ENCODE measurements around the gene SCFD2.

Gene SCFD2

DNA sequence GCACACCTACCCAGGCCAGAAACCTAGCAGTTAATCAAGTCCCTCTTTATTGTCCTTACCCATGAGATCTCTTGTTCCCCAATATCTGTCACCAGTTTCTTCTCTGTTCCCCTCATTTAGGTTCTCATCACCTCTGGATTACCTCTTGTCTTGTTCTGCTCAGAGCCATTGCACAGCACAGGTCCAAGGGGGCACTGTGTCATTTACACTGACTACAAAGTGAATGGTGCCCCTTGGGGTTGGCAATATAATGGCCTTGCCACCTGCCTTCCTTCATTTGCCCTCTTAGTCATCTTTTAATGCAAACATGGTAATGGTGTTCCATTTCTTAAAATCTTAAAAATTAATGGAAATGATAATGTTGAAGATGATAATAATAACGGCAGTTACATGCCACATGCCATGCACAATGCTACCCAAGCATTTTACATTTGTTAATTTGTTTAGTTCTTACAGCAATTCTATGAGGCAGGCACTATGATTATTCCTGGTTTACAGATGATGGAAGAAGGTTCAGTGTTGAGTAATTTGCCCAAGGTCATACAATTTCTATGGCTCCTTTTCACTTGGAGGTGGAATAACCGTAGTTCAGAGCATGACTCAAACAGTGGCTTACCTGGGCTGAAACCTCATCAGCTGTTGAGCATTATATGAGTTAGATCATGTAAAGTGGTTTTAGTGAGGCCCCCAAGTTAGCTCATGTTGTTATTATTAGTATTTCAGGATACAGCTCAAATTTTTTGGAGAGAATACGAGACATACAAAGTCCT lies 385.9 kb downstream of the SCFD2 start:
- DNase-seq: no peak

DNA sequence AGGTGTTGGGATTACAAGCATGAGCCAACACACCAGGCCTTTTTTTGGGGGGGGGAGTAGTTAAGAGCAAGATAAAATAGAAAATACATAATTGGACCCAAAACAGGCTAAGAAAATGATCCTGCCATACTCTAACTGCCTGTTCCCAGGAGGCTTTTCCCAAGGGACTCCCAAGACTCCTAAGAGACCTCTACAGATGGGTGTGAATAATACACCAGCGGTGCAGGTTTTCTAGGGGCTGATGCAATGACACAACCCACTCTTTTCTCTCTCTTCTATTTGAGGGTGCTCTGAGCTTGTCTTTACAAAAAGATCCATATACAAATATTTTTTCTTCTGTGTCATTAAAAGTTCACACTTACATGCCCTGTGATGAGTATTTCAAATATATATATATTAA lies 386.8 kb downstream of the SCFD2 start:
- DNase-seq: no peak

DNA sequence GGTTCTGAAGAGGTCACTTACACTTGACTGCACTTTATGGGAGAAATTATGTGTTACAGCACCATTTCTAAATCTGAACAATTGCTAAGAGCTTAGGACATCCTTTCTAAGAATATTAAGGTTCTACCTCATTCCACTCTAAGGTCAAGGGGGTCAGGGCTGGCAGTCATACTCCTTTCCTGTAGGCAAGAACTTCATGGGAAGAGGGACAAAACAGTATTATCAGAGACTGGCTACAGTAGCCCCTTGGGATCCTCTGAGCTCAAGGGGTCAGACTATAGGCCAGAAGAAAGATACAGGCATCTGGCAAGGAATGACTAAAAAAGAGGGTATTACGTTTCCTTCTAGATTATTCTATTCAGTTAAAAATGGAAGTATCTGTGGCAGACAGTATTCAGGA lies 388.6 kb downstream of the SCFD2 start:
- DNase-seq: no peak

DNA sequence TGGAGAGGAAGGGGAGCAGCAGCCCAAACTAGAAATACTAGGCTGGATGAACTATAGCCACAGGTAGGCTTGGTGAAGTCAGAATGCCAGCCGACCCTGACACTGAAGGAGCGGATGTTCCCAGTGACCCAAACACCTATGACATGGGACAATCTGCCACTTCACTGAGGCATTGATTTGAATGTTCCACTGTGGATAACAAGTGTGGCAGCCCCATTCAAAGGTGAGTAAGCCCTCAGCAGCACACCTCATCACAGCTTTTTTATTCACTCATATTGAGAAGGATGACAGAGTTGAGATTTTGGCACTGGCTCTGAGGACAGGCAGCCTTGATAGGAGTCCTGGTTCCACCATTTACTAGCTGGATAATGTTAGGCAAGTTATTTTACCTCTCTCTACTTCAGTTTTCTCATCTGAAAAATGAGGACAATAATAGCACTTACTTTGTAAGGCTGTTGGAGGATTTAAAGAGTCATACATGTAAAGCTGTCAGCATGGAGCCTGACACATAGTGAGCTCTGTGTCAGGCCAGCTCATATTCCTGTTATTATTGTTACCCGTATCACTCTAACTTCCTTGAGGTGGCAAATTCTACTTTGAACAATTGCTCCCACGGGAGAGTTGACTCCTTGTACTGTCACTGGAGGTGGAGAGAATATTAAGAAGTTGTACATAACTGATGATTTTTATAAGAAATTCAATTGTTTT lies 389.2 kb downstream of the SCFD2 start:
- no peak for DNase-seq

DNA sequence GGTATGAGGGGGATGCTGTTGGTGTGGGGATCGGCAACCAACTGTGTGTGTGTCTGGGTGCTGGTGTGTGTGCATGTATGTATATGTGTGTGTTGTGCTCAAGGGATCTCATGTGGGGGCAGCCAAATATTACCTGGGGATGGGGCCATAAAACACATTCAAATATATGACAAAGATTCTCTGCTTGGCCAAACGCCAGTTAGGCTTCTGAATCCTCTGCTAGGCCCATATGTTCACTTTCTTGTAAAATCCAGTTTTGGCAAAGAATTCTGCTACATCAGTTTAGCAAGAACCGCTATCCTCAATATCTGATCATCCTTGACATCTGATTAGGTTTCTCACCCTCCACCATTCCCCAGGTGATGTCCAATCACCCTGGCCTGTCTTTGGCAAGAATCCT lies 397.2 kb downstream of the SCFD2 start:
- DNase-seq: no peak

DNA sequence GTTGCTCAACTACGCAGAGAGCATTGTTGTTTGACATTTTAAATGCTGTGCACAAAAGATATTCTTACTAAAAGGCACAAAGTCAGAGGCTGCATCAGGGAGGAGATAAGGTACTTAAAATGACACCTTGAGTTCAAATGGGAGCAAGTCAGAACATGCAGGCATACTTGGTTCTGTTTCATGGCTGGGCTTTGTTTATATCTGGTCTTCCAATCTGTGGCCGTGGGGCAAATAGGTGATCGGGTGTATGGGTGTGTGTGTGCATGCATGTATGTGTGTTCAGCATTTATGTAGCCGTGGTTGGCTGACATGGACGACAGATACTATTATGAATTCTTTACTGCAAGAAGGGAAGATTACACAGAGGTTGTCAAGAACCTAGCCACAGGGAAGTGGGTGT lies 397.6 kb downstream of the SCFD2 start:
- no peak for DNase-seq

DNA sequence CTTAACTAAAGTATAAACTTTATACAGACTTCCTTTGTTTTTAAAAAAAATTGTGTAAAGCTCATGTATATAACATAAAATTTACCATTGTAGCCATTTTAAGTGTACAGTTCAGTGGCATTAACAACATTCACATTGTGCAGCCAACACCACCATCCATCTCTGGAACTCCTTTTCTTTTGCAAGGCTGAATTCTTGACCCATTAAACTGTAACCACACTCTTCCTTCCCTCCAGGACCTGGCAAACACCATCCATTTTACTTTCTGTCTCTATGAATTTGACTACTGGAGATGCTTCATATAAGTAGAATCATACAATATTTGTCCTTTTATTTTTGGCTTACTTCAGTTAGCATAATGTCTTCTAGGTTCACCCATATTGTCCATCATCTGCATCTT lies 399.1 kb downstream of the SCFD2 start:
- DNase-seq: no peak

DNA sequence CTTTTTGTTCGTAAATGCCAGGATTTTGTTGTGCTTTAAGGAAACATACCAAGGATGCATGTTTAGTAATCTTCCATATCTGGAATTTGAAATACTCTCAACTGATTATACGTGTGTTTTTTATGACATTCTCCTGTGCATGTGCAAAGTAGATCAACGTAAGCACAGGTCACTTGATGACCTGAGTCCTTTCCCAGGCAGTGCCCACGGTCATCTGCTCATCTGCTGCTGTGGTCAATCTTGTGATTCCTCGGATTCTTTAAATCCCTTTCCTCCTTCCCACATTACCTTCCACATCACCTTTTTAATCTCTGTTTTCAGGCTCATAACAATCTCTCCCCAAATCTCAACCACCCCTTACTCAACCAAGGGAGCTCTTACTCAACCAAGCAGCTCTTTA lies 399.7 kb downstream of the SCFD2 start:
- no peak for DNase-seq

DNA sequence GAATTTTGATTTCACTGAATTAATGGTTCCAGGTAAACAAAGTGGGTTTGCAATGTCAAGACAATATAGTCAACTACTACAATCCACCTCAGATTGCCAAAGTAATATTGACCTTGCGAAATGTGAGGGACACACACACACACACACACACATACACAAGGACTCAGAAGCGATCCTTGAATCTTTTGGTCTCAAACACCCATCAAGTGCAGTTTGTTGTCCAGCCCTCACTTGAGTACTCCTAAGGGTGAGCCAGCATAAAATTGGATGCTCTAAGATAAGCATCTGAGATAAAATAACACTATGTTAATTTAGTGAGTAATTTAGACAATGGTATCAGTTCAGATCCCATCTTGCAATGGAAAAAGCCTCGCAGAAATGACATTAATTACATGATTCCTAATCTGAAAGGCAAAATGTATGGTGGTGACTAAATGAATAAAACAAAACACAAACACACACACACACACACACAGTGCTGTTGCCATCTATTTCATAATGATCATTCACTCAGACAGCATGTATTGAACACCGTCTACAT lies 401.2 kb downstream of the SCFD2 start:
- no peak for DNase-seq

DNA sequence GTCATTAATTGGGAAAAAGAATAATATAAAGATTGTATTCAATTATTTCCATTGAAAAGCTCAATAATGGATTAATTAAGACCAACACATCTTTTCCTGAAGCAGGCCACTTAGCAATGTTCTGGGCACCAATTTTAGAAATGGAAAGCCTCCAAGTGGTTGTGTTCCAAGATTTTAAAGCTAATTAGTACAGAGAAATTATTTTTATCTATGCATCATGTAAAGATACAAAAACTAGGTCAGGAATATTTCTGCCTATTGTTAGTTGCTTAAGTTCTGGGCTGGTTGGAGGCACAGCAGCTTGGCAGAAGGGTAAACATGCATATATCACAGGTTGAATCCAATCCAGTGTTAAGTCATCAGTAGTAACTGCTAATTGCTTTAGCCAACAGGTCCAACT lies 401.9 kb downstream of the SCFD2 start:
- no peak for DNase-seq

DNA sequence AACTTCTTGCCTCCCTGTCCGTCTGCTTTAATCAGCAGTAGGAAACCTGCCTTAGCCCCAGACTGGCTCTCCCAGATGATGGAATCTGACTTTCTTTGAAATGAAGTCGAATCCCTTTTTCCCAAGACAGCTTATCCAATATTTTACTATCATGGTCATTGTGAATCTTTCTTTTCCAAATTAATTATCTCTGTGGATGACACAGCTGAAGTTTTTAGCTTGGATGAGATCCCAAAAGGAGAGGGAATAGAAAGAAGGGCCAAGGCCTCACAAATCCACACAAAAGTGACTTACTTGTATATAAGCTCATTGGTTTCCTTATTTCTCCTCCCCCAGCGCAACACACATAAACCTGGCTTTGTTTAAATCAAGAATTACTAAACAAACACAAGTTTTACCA lies 403.1 kb downstream of the SCFD2 start:
- no peak for DNase-seq

DNA sequence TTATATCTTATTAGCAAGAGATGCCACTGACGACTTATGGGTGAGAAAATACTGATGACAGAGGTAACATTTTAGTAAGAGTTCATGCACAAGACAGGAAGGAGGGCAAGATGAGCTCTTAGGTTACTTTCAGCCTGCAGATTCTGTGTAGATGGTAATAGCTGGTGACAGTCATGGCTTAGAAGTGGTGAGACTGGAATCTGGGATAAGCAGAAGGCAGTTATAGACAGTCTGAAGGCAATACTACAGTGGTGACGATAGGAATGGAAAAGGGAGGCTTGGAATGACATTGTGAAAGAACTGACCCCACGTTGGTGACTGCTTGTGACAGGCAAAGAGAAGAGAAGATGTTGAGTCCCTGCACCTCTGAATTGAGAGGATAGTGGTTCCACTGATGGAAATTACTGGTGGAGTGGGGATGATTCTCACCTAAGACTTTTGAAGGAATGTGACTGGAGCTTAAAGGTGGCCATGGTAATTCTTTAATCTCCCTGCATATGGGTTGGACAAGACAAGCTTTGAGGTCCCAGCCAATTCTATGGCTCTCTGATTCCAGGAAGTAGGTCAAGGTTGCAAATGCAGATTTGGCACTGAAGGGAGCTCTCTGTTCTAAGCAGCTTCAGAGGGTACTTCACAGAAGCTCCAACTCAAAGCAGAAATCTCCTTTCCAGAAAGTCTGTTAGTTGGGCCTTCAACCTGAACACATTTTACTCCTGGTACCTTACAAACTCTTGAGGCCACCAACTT lies 404.0 kb downstream of the SCFD2 start:
- no peak for DNase-seq

DNA sequence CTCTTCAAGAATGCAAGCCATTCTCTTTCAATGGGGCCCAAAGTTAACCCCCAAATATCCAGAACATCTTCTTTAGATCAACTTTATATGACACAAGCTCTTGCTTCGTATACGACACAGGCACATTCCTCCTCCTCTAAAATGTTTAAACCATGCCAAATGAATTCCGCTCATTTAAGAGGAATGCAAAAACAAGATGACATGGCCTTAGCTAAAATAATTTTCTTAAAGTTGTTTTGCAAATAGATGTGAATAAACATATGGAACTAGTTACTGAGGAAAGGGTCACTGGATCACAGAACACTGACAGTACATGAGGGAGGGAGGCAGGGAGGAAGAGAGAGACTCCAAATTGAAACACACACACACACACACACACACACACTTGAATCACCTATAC lies 406.3 kb downstream of the SCFD2 start:
- no peak for DNase-seq

DNA sequence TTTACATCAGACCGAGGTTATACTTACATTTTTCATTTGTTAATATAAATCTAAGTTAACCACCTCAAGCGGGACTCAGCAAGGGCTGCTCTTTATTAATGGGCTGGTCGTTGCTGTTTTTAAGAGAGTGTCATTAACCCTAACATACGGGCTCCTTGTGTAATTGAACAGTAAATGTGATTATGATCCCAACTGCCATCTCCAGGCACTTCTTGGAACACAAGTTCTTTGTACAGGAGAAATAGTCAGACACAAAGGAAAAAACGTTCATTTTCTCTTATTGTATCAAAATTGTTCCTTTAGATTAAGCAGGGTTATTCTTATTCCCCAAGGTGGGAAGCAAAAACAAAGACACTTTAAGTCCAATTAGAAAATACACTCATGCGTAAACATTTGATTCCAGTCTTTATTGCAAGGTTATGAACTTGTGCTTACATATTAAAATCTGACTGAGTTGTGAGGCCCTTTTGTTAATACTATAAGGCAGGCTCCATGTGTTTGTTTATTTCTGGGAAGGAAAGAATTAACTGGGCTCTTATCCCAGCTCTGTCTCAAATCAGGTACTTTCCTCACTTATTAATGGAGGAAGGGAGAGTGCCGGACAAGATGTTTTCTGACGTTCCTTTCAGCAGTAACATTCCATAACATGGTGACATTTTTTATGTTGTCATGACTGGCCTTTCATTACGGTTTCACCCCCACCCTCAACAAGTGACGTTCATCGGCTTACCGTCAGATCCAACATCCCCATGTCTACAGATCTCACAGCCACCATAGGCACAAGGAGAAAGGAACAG lies 407.8 kb downstream of the SCFD2 start:
- no peak for DNase-seq

DNA sequence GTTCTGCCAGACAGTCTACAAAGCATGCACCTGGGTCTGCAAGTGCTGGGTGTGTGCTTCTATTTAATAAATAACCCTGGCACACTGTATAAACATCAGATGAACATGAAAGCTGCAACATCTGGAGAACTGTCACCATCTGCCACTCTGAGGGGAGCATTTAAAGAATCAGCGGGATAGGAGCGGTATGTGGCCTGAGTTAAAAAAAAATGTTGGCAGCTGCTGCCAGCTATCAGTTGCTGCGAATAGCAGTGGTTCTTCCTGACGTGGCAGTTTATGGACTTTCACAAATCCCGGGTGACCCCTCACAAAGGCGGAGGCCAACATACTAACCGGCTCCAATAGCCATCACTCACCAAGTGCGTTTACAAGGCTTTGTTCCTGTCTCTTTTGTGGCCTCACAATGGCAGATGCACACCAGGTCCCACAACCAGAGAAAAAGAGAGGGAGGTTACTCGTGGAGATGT lies 408.6 kb downstream of the SCFD2 start:
- no peak for DNase-seq

DNA sequence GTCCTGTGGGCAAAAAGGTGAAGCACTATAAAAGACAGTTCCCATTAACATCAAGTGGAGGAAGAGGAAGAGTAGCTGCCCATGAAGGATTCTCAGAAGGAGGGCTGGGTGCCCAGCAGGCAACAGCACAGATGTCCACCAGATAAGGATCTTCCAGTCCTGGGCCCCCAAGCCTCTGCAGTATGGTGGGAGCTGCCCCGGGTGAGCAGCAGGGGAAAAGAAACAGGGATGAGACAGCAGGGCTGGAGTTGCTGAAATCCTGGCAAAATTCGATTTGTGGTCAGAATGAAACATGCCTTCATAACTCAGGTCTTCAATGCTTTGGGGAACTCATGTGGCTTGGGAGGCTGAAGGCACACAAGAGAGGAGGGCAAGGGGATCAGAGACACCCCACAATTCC lies 409.2 kb downstream of the SCFD2 start:
- no peak for DNase-seq

DNA sequence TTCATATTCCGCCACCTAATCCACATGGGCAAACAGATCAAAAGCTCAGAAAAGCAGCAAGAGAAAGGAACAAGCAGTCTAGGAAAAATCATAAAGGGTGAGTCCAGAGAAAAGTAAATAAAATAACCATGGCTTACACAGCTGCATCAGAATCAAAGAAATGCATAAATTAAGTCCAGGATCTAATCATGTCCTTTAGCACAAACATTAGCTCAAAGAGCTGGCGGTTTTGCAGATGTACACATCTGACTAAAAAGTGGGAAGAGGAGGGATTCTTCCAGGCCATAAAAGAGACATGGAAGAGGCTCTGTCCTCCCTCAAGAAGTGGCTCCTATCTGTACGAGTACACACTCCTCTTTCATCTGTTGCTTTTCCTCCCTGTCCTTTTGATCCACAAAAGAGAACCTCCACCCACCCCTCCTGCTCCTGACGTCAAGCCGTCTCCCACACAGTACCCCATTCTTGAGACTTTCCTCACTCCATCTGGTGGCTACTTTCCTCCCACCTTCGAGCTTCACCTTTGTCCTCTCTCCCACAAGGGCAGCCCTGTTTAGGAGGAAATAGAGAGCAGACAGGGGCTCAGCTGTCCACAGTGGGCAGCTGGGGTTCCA lies 411.2 kb downstream of the SCFD2 start:
- no peak for DNase-seq

DNA sequence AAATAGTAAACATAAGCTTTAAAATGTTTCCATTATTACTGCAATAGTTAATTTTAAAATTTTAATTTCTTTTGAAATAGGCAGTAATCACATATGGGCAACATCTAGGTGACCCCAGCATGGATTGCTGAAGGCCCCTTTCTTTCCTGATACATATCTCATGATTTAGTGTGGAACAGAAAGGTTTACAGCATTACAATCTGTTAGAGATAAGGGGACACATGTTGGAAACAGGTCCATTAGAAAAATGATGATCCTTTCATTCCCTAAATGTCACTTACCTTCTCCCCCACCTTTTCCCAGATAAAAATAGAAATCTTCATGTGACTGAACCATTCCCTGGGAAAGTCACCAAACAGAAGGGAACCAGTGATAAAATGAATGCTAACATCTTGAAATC lies 413.3 kb downstream of the SCFD2 start:
- DNase-seq: no peak

DNA sequence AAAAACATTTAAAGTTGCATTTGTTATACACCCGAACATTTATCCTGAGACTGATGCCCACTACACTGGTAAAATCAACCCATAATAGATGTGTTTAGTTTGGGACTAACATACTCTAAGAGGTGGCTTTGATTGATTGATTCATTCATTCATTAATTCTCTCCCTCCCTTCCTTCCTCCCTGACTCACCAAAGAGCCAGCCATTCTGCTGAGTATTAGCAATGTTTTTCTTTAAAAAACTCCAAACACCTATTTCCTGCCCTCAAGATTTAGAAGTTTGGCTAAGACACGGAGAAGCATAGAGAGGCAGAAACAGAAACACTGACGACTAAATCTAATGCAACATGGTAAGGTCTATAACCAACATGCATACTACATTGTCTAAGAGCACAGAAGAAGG lies 414.8 kb downstream of the SCFD2 start:
- no peak for DNase-seq

DNA sequence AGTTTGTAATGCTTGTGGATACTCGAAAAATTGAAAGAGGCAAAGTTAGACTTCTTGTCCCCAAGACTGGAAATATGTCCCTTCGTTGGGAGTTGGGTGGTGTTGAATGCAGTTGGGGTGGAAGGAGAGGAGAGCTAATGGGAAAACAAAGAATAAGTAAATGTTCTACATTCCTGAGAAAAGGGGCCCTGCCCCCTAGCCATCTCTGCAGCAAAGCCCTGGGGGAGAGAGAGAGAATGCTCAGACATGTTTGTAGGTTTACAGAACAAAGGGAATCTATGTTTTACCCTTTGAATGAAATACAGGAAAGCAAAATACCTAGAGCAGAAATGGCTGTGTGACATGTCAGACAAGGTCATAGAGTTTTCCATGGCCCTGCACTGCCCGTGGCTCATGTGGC lies 415.6 kb downstream of the SCFD2 start:
- no peak for DNase-seq

DNA sequence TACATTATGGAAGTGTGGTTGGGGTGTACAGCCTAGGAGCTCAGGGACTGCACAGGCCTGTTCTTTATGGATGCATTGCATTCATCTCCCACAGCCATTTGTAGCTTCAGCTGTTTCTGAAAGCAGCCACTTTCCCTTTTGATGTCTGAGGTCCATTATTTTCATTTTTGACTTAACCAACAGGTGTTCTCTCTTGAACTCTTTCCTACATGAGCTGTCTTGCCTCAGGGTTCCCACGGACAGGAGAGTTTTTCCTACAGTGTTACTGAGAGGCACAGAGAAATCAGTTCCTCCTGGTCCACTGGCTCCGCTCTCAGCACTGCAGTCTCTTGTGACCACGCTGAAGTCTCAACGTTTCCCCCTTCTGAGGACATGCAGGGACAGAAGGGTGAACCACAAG lies 416.5 kb downstream of the SCFD2 start:
- DNase-seq: no peak

DNA sequence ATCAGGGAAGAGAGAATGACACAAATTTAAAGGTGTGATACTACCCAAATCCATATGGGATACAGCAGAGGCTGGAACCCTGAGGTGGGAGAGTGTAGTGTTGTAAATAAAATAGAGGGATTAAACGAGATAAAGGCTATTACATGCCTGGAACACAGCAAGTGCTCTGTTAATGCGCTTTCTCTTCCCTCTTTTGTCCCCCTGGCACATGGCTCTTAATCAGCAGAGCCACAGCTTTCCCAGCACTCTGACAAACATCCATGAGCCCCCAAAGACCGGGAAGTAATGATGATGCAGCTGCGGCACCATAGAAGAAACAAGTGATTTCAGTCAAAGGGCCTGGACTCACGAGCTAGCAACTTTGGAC lies 417.8 kb downstream of the SCFD2 start:
- DNase-seq: no peak
